Endometrium (tissue), 2 donors: ENCODE measurements around the gene ITPA.
"Not testable (repeated sequence)": the region's sequence is repeated elsewhere in the genome, so short reads cannot be mapped to it uniquely, and the experiment has no call there.

Experiments
- FAIRE-seq: peaks from 2 replicates; lab custom pipeline; 2012; peaks lifted over from hg19 to GRCh38; lab: Jason Lieb, UNC
- donor health status: control.
- donor health status: control.

The ITPA gene

DNA sequence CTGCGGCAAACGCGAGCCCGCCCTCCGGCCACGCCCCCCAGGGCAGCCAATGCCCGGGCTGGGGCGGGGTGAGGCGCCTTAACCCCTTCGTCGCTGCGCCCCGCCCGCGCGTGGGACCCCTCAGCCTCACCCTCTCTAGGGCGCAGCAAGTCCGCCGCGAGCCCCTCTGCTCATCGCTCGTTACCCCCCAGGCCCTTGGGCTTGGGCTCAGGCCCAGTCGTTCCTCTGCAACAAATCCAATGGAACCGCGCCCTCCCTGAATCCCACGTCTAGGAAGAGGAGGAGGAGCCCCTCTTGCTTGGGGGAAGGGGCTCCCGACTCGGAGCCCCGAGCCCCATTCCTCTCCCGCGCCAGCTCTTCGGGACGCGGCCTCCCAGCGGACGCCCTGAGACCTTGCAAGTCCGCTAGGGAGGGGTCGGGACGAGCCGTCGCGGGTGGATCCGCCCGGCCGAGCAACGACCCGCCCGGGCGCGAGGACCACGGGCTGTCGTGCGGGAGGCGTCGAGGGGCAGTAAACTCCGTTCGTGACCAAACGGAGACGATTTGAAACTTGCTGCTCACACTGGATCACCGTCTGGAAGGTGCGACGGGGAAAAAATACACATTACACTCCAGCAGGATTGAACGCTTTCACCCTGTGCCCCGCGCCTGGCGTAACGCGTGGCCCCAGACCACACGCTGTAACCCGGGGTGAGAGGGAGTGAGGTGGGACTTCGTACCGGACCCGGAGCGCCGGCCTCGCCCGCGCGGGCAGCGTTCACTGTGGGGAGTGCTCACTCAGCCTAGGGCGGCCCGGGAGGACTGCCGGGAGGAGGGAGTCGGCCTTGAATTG lies 35.5 kb upstream of the ITPA start:
- no peak for FAIRE-seq

DNA sequence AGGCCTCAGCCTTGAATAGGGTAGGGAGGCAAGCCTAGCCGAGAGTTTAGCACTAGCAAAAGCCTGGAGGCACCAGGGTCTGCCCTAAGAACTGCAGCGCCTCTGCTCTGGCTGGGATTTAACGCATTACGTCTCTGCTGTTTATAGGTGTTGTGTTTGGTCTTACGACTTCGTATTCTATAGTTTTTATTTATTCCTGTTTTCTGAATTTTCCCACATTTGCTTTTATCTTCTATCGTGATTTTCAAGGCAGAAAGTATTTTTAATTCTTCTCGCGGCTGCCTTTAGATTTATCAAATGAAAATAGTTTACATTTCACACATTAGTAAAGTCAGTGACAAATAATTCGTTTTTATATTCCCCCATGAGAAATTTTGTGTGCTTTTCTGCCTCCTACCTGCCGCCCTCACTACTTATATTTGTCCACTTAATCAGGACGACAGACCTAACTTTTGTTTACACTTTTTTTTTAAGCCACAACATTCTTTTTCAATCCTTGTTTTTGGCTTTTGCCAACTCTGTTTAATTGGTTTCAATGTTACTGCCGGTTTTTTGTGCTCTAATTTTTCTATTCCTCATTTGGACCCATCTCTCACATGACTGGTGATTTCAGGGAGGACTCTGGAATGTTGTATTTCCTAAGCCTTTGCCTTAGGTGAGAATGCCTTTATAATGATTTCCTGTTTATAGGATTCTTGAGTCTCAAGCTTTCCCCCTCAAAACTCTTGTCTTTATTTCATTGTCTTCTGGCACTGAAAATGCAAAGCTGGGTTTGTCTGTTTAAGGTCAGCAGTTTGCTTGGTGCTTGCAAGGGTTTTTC lies 34.6 kb upstream of the ITPA start:
- no peak for FAIRE-seq

DNA sequence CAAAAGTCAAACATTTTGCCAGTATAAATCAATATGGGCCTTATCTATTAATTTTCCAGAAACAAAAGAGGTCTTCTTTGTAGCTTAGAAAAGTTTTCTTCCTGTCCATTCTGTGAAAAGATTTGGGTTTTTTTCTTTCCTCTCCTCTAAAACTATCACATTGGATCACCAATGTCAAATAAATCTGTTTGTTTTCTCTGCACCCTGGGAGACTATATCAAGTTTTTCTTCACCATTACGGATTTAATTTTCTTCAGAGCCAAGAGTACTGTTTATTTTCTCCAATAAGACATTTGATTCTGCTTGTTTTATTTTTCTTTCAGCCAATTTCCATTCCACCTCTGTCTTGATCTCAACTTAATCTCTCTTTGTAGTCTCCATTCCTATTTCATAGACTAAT lies 34.0 kb upstream of the ITPA start:
- no peak for FAIRE-seq

DNA sequence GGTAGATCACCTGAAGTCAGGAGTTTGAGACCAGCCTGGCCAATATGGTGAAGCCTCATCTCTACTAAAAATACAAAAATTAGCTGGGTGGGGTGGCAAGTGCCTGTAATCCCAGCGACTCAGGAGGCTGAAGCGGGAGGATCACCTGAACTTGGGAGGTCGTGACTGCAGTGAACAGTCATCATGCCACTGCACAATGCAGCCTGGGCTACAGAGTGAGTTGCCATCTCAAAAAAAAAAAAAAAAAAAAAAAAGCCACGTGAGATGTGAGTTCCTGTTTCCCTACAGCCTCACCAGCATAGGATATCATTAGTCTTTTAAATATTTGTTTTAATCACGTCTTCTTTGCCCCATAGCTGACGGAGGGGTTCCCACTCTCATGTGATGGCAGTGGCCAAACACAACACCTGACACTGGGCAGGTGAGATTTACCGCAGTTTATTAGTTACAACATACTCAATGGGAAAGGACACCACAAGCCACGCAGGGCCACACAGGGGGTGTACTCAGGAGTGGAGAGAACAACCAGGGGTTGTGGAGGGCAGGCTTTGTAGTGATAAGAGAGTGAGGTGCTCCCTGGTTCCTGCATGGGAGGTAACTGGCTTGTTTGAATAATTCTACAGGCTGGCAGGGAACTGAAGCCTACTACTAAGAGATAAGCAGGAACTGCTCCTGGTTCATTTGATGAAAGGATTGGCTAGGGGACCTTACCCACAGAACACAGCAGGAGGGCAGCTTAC lies 31.4 kb upstream of the ITPA start:
- FAIRE-seq, result no peak

DNA sequence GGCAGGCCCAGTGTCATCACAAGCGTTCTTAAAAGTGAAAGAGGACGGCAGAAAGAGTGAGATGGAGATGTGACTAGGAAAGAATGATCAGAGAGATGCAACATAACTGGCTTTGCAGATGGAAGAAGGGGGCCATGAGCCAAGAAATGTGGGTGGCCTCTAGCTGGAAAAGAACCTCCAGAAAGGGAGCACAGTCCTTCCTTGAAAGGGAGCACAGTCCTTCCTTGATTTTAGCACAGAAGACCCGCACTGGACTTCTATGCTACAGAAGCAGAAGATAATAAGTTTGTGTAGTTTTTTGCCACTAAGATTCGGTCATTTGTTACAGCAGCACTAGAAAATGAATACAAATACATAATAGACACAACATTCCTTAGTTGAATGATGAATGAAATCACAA lies 29.0 kb upstream of the ITPA start:
- FAIRE-seq, result no peak

DNA sequence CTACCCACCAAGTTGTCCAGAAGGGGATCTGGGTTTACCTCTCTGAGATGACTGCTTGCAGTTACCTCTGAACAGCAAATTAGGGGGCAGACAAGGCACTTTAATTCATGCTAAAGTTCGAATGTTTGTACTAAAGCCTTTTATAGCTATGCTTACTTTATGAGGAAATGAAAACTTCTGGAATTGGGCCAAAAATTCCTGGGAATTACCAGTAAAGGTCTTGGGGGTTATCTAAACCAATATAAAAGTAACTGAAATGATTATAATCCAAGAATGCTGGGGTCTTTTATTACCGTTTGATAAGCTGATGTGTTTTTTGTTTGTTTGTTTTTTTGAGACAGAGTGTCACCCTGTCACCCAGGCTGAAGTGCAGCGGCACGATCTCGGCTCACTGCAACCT lies 28.0 kb upstream of the ITPA start:
- no peak for FAIRE-seq

DNA sequence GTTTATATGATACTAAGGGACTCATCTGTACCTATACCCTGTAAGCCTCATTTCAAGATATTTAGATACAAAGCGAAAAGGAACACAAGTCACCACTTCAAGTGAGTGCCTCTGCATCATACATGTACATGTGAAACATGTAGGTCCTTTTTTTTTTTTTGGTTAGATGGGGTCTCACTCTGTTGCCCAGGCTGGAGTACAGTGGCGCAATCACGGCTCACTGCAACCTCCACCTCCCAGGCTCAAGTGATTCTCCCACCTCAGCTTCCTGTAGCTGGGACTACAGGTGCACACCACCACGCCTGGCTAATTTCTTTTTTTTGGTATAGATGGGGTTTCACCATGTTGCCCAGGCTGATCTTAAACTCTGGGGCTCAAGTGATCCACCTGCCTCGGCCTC lies 26.9 kb upstream of the ITPA start:
- not testable (repeated sequence) for FAIRE-seq

DNA sequence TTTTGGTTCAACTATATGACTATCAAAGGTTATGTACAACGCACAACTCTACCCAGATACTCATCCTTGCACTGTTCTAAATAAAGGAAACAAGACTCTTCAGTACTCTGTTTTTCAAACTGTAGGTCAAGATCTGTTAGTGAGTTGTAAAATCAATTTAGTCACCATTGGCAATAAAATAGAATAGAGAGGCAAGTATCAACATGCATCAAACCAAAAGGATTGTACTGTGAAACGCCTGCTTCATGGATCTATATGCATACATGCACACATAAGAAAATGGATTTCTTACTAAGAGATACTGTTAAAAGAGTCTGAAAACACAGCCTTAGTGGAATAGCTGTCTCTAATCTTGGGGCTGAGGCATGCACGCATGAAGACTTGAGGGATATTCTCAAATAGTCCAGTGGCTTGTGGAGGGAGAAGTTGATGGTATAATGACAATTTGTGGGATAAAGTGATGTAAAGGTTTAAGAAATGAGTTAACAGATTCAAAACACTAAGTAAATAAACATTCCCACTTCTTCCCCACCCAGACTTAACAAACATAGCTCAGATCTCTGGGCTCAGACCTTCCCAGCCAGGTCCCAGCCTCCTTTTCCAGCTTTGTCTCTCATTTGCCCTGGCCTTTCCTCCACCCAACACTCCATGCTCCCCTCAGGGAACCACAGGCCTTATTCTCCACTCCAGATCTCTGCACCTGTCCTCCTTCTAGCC lies 25.2 kb upstream of the ITPA start:
- no peak for FAIRE-seq

DNA sequence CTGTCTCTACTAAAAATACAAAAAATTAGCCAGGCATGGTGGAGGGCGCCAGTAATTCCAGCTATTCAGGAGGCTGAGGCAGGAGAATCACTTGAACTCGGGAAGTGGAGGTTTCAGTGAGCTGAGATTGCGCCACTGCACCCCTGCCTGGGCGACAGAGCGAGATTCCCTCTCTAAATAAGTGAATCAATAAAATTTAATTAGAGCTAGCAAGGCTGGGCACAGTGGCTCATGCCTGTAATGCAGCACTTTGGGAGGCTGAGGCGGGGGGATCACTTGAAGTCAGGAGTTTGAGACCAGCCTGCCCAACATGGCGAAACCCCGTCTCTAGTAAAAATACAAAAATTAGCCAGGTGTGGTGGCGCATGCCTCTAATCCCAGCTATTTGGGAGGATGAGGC lies 21.4 kb upstream of the ITPA start:
- FAIRE-seq, result not testable (repeated sequence)

DNA sequence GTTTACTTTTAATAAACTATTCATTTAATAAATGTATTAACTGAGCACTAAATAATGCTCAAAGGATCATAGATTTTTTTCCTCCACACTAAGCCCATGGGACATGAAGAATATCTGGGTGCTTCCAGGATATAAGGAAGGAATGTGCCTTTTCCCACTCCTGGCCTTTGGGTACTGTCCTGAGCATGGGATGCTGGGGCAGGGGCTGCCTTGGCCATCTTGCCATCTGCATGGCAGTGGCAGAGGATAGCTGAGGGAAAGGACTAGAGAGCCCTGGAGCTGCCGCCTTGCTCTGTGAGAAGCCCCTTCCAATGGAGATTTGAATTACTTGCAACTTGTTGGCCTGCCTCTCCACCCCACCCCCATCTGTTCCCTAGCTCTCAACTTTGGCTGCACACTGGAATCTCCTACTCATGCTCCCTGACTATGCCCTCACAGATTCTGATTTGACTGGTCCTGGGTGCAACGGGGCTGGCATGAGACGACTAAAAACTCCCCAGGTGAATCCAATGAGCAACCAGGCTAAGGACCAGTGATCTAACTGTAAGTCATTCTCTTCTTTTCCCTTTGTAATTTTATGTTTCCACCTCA lies 20.4 kb upstream of the ITPA start:
- no peak for FAIRE-seq

DNA sequence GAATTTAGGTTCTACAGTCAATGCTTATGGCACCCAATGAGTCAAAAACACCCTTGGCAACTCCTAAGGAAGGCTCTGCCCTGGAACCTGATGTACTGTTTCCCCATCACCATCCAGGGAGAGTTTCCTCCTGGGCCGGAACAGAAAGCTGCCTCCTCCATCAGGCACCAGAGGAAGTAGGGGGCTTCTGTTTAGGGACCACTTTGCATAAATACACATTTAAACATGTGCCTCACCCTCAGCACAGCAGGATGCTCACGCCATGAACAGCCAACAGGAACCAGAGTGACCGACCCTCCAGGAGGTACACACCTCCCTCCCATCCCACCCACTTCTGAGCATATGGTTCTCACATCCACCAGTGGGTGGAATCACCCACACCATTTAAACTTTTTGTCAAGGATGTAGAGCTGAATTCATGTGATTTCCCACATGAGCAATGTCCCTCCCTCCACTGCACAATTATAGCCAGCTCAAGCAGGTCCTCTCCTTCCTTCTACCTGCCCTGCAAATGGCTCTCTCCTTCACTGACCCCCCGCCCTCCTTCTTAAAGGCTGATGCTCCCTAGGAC lies 19.7 kb upstream of the ITPA start:
- no peak for FAIRE-seq

DNA sequence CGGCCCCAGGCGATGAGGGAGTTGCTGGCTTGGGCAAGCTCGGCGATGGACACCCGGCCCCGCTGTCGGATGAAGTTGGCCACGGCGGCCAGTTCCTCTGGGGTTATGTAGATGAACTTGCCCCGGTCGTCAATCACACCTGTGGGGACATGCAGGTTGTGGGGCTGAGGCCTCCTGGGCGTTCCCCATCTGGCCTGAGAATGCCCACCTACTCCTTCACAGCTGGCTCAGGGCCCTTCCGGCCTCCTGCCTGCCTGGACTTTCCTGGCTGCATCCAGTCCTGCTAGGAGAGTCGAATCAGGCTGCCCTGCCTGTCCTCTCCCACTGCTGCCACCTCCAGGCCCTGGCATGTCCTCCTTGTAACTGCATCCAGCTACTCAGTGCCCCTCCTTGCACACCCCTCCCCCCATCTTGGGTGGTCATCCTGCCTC lies 18.6 kb upstream of the ITPA start:
- no peak for FAIRE-seq

DNA sequence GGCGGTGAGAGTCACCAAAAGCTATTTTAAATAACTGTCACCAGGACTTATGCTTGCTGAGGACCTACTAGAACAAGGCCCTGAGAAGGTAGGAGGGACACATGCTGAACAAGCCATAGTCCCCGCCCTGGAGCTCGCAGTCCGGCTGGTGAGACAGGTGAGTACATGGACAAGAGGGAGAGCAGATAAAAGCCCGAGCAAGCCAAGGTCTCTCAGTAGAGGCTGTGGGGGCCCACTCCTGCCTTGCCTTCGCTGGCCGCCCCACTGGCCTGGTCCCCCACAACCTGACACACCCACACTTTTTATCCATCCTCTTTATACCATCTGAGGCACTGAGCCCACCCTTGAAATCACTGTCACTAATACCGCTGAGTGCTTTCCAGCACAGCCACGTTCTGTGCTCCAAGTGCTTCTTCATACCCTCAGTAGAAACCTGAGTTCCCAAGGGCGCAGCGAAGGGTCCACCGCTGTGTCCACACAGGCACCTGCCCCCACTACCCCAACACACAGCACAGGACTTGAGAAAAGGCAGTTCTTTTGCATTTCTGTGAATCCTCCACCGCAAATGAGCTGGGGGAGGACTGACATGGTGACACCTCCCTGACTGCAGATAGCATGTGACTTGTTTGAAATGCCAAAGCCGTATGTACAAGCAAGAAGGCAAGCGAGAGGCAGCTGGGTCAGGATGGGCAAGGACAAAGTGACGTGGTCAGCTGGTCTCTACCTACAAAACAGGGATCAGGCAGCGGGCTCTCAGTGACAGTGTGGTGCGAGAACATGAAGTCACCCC lies 16.9 kb upstream of the ITPA start:
- FAIRE-seq, result no peak

DNA sequence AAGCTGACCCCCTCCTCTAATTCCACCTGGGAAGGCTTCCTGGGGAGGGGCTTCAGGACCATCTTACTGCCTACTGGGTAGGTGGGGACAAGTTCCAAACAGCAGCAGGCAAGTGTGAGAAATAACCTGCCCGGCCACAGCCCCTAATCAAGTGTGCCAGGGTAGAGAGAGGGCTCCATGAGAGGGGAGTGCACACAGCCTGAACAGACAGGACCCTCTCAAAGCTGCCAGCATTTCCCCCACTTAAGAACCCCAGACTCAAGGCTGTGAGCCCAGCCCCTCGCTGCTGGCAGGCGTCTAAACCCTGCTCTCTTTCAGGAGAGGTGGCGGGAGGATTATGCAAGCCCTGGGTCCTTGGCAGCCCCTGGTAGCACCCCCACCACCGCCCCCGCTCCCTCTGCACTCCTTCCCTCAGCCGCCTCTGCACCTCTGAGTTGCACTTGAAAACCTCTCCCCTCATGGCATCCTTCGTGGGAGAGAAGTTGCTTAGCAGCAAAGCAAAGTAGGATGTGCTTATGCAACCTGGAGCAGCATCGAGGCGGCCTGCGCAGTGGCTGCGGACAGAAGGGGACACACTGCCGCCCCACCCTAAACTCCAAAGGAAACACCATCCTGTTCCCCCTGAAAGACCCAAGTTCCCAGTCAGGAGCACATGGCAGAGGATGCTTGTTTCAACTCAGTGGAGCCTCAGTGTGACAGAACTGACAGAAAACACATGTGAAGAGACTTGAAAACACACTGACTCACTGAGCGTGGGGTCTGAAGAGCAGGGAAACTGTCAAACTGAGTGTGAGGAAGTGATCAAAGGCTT lies 15.3 kb upstream of the ITPA start:
- no peak for FAIRE-seq

DNA sequence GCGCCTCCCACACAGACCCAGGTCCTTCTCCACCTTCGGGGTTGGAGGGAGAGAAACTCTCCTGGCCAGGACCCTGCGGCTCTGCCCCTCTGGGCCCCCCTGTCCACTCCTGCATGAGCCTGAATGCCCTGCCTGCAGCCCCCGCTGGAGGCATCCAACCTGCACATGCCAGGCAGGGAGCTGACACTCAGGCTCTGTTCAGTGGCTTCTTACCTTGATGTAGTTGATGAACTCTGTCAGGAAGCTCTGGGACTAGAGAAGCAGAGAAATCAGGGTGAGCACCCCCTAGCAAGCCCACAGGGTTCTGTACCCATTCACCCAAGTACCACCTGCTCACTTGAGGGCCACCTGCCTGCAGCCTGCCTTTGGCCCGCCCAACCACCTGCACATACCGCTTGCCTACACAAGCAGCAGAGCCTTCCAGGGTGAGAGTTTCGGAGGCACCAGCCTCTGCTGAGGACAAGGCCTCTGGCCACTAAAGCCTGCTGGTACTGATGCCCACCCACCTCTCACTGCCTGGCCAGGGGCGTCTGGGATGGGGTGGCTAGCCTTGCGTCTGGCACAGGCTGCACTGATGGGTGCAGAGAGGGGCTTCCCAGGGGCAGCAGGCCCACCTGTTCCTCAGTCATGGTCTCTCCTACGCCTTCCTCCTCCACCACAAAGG lies 14.5 kb upstream of the ITPA start:
- no peak for FAIRE-seq

DNA sequence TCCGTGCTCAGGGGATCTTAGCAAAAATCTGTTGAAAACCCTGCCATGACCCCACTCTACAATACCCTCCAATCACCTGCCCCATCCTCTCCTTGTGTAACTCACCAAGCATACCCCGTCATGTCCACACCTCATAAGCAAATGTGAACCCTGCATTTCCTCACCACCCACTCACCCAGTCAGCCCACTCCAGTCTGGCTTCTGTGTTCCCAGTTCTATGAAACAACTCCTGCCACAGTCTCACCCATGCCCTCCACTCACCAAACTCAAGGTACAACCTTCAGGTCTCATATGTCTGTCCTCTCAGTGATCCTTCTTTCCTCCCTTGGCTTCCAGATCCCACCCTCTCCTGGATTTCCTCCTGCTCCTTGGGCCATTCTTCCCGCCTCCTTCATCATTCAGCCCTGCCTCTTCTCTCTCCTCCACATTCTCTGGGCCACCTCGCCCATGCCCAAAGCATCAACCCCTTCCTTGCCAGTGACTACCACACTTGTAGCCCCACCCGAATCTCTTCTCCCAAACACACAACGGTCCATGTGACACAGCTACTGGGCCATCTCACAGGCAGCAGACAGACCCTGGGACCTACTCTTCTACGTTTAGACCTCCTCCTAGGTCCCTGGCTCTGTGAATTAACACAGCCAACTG lies 13.6 kb upstream of the ITPA start:
- no peak for FAIRE-seq

DNA sequence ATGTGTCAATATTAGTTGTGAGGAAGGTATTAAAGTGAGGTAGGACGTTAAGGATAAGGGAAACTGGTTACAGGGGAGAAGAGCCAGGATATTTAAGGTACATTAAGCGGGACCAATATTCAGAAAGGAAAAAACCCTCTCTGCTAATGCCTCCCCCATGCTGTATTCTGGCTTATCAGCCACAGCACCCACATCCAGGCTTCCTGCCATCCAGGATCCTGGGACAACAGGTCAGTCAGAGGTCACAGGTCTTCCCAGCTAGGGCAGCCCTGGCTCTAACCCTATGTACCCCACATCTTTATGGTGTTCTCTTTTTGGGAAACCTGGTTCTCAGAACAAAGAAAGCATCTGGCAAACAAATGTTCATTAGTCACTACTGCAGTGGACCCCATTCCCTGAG lies 10.1 kb upstream of the ITPA start:
- no peak for FAIRE-seq

DNA sequence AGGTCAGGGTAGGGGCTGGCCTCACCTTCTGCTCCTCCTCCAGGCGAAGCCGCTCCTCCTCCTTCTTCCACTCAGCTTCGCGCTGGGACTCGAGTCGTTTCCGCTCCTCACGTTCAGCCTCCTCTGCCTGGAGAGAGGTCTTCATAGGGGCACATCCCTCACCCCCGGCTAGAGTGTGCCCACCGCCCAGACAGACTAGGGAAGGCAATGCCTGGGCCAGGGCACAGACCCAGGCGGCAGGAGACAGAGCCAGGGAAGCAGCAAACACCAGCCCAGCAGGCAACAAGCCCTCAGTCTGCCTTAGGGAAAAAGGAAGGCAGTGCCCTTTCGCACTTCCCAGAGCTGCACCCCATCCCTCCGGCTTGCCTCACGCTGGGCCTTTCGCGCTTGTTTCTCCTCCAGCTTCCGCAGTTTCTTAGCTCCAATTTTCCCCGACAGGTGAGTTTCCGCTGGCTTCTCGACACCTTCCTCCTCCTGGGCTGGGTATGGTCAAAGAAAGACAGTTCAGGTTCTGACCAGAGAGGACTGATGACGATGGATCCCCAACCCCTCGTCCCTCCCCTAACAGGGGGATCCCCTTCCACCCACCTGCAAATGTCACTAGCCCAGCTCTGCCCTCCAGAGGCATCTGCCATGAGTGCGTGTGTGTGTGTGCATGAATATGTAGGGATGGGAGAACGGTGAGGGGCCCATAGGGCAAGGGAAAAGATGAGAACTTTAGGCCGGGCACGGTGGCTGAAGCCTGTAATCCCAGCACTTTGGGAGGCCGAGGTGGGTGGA lies 9.1 kb upstream of the ITPA start:
- no peak for FAIRE-seq
